ENCODE measurements around the gene SFTPD. TPM values are rescaled to one million over a fixed set of nuclear protein-coding genes. Genes with fewer than 3 reads are reported as not detected.

SFTPD gene
- total and polyA plus RNA-seq, 2 of the 8 experiments (the other 6 are each of a cell fraction or from before 2014, with no cell fraction given), result 0.21 to 0.54 TPM

DNA sequence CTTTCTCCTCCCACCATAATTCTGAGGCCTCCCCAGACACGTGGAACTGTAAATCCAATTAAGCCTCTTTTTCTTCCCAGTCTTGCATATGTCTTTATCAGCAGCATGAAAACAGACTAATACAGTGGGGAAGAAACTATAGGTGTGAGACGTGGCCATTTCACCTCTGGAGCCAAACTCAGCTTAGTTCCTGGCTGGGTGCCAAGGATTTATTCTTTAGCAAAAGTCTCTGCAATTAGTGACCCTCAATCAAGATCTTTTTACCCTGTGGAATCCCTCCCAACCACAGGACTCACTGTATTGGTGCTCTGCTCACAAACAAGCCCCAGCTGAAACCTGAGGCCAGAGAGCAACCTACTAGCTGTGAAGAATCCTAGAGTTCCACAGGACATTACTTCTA, 28.1 kb upstream of the SFTPD start:
- Histone ChIP-seq H3K23me2 (ENCODE audit: low read depth, low read length) (peaks cover 4% of the 10 kb centered on the region; the same call in 1 of the 2 replicates), H4K5ac (ENCODE audit: insufficient read length, low read depth, low read length) (no peak overlapping the region), H2BK12ac (ENCODE audit: low read depth, low read length) (no peak overlapping the region), H2BK5ac (ENCODE audit: low read depth, low read length) (no peak overlapping the region), H3K4ac (replicated peaks; ENCODE audit: insufficient read length, low read depth, low read length) (no peak overlapping the region), H4K91ac (replicated peaks; ENCODE audit: insufficient read length, low read length) (no peak overlapping the region), H3K9ac (replicated peaks in 1 of 4; ENCODE audit: extremely low read depth in 1 of 4, low read depth in 3 of 4, low read length in 3 of 4) (no peak overlapping the region), H2AFZ (ENCODE audit: low read length) (no peak overlapping the region), H3K4me1 (replicated peaks in 1 of 4; ENCODE audit: control insufficient read depth in 3 of 4, insufficient read depth in 4 of 4, low read length in 3 of 4) (peaks cover 0 to 4% (median 2%) of the 10 kb centered on the region in 4 experiments; a peak in 2 of 7 replicates), H3K23ac (ENCODE audit: insufficient read length) (no peak overlapping the region), H2BK120ac (replicated peaks; ENCODE audit: low read depth, low read length) (no peak overlapping the region), H3K79me1 (ENCODE audit: low read depth, low read length) (no peaks in the 10 kb centered on the region), H4K20me1 (replicated peaks in 1 of 2; ENCODE audit: control insufficient read depth in 1 of 2, insufficient read depth in 2 of 2, low read length in 2 of 2) (no peaks in the 10 kb centered on the region), H4K8ac (ENCODE audit: extremely low read depth, insufficient read depth, low read length) (no peak overlapping the region), H2BK20ac (ENCODE audit: low read length) (no peak overlapping the region), H3K36me3 (ENCODE audit: control insufficient read depth in 2 of 4, insufficient read depth in 4 of 4, low read length in 3 of 4) (no peaks in the 10 kb centered on the region), H2BK15ac (ENCODE audit: low read length) (no peak overlapping the region), H3K14ac (ENCODE audit: insufficient read length) (no peak overlapping the region), H3K56ac (replicated peaks; ENCODE audit: insufficient read length, low read depth, low read length) (no peak overlapping the region), H3K79me2 (ENCODE audit: control insufficient read depth in 1 of 2, insufficient read depth in 2 of 2, low read length in 2 of 2) (no peaks in the 10 kb centered on the region), H3K27ac (ENCODE audit: low read depth, low read length) (no peak overlapping the region), H2AK5ac (ENCODE audit: low read depth, low read length) (no peak overlapping the region), H3K4me3 (ENCODE audit: extremely low read depth in 1 of 4, insufficient read depth in 2 of 4, low read depth in 3 of 4, low read length in 4 of 4) (no peak overlapping the region), H3K9me3 (ENCODE audit: insufficient read depth in 2 of 2, low read depth in 1 of 2, low read length in 1 of 2) (peaks cover 0 to 9% of the 10 kb centered on the region in 2 experiments; a peak in 2 of 4 replicates), H3K18ac (ENCODE audit: extremely low read depth, low read length) (no peak overlapping the region), H3K4me2 (ENCODE audit: insufficient read depth in 1 of 2, low read depth in 2 of 2, low read length in 2 of 2) (no peak overlapping the region), H3K27me3 (replicated peaks in 1 of 4; ENCODE audit: control insufficient read depth in 3 of 4, extremely low read depth in 1 of 4, insufficient read depth in 3 of 4, low read length in 3 of 4) (peaks cover 0 to 7% (median 6%) of the 10 kb centered on the region in 4 experiments; a peak in 6 of 7 replicates)
- TF ChIP-seq EZH2 (IDR thresholded peaks at IDR 0.05; ENCODE audit: low read depth, low read length, severe bottlenecking) (no peak), CHD1 (IDR thresholded peaks at IDR 0.05; ENCODE audit: low read depth, low read length) (no peak), ZNF274 (IDR thresholded peaks at IDR 0.05; ENCODE audit: borderline replicate concordance, extremely low read depth, low read length) (no peak), SAP30 (IDR thresholded peaks at IDR 0.05; ENCODE audit: insufficient read depth, insufficient replicate concordance, low read length) (no peak), MAFK (IDR thresholded peaks at IDR 0.05; ENCODE audit: low read depth, low read length) (no peak), CHD2 (IDR thresholded peaks at IDR 0.05; ENCODE audit: low read length) (no peak), KDM1A (IDR thresholded peaks at IDR 0.05; ENCODE audit: borderline replicate concordance, low read length) (no peak), RAD21 (IDR thresholded peaks at IDR 0.05 in 1 of 2, conservative IDR thresholded peaks at IDR 0.05 in 1 of 2; ENCODE audit: low read depth in 2 of 2, low read length in 2 of 2) (no peak), CBX8 (IDR thresholded peaks at IDR 0.05; ENCODE audit: borderline replicate concordance, low read depth, low read length) (no peak), BACH1 (IDR thresholded peaks at IDR 0.05; ENCODE audit: low read length) (no peak)
- TF ChIP-seq, protein P1, sequence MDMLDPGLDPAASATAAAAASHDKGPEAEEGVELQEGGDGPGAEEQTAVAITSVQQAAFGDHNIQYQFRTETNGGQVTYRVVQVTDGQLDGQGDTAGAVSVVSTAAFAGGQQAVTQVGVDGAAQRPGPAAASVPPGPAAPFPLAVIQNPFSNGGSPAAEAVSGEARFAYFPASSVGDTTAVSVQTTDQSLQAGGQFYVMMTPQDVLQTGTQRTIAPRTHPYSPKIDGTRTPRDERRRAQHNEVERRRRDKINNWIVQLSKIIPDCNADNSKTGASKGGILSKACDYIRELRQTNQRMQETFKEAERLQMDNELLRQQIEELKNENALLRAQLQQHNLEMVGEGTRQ (IDR thresholded peaks at IDR 0.05; ENCODE audit: low read length), result no peak
- POLR2A ChIA-PET (ENCODE audit: partially characterized antibody), result no interaction called here
- no peak for FAIRE-seq
- CTCF ChIA-PET (ENCODE audit: partially characterized antibody), result interaction anchor here (0.8 to 1.2 kb wide), 2 partner anchors 47 to 70 kb away, joined by 3 to 6 read pairs; no protein-coding TSS in a partner anchor
- 79% methylated on average over 2 of the region's 2 CpGs; no CpG with 5 or more reads in 1 of the 2 experiments for WGBS, 2 experiments (ENCODE audit: extremely low coverage in 1 of 2, insufficient coverage in 1 of 2, insufficient read length in 1 of 2, insufficient replicate concordance in 2 of 2, low coverage in 1 of 2, low lambda C conversion rate in 2 of 2, missing lambda C conversion rate in 1 of 2)
- DNase-seq (ENCODE audit: low read depth in 1 of 2, low spot score in 2 of 2), result no peak
